Small intestine (tissue), 7 donors: ENCODE results near the gene YPEL2. TPM values are rescaled to one million over a fixed set of nuclear protein-coding genes. Genes with fewer than 3 reads are reported as not detected.
A peak's percentile ranks its signal among the peaks of the same experiment; 100 is the strongest.

ENCODE experiments used
- DNase-seq, 2 donors: peaks; one replicate each; pipeline versions ENCODE4 v3.0.0 to v3.0.0-alpha.2; 2013
- FAIRE-seq: peaks from 2 replicates; lab custom pipeline; 2012; peaks lifted over from hg19 to GRCh38; lab: Jason Lieb, UNC
- H3K27ac ChIP-seq, 3 donors: one replicate each; pipeline ENCODE4 v1.5.1; 2013; ENCODE audit warnings: low read length in 2 of 3, mild to moderate bottlenecking in 2 of 3, control low read depth in 1 of 3, inconsistent platforms in 1 of 3, low read depth in 1 of 3, moderate library complexity in 1 of 3
- H3K27me3 ChIP-seq, 3 donors: one replicate each; pipeline ENCODE4 v1.6.1; 2013; ENCODE audit warnings: low read length in 3 of 3, inconsistent platforms in 1 of 3; ENCODE audit not compliant: control insufficient read depth in 3 of 3, insufficient read depth in 3 of 3
- H3K36me3 ChIP-seq, 3 donors: one replicate each; pipeline ENCODE4 v1.6.1; 2013; ENCODE audit warnings: low read length in 3 of 3, inconsistent platforms in 1 of 3, low read depth in 1 of 3, mild to moderate bottlenecking in 1 of 3, moderate library complexity in 1 of 3; ENCODE audit not compliant: control insufficient read depth in 3 of 3, insufficient read depth in 2 of 3
- H3K4me1 ChIP-seq, 3 donors: one replicate each; pipeline ENCODE4 v1.6.1; 2013; ENCODE audit warnings: low read length in 2 of 3, inconsistent platforms in 1 of 3, low read depth in 1 of 3, mild to moderate bottlenecking in 1 of 3, moderate library complexity in 1 of 3; ENCODE audit not compliant: control insufficient read depth in 3 of 3, insufficient read depth in 2 of 3
- H3K4me3 ChIP-seq, 3 donors: one replicate each; pipeline ENCODE4 v1.5.1; 2013; ENCODE audit warnings: low read length in 3 of 3, control low read depth in 1 of 3, inconsistent platforms in 1 of 3, low read depth in 1 of 3, mild to moderate bottlenecking in 1 of 3, moderate library complexity in 1 of 3
- H3K9me3 ChIP-seq, 2 donors: one replicate each; pipeline ENCODE4 v1.6.1; 2013; ENCODE audit warnings: low read depth in 1 of 2, low read length in 1 of 2; ENCODE audit not compliant: control insufficient read depth in 2 of 2, insufficient read depth in 1 of 2
- WGBS, 3 donors: extraction: QIAGEN DNeasy Blood & Tissue Kit; methylation state at CpG; one replicate each; pipeline ENCODE4 v1.1.7; 2013; 5-methylcytosine and 5-hydroxymethylcytosine counted together
- polyA plus RNA-seq, 4 donors: library from polyadenylated mRNA; stranded (reverse) in 3 of 4; unstranded in 1 of 4; fragments of 200-250 nt in 3 of 4; fragments of 120-200 nt in 1 of 4; gene quantifications; one replicate each; pipeline versions ENCODE4 v1.2.1 to v1.2.3, GENCODE V29; 2013
- donor health status: healthy with polysubstance abuse.
- donor health status: control.
- donor health status: control.
- donor health status: Bipolar disorder and iron deficiency.
- donor health status: healthy.

YPEL2 gene
- polyA plus RNA-seq, 4 donors, result 4.9 to 15.2 (median 7.8) TPM

DNA sequence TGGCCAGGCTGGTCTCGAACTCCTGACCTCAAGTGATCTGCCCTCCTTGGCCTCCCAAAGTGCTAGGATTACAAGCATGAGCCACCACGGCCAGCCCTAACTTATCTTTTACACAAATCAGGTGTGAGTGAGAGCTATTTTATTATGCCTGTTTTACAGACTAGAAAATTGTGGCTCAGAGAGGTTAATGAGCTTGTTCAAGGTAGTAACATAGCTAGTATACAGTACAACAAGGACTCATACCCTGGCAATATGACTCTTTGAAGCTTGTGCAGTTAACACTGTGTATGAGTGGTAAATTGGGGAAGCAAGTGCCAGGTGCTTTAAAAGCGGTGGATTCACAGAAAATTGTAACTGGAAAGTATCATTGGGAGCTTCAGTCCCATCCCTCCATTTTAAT lies 49.0 kb downstream of the YPEL2 start:
- Histone ChIP-seq H3K36me3 (peaks cover 0 to 12% (median 0%) of the 10 kb centered on the region in 3 donors), H3K4me3 (no peak overlapping the region), H3K27ac (peak overlapping the region in 1 of 3 donors; percentile 25), H3K4me1 (peaks cover 5 to 28% (median 17%) of the 10 kb centered on the region in 3 donors), H3K27me3 (no peaks in the 10 kb centered on the region), H3K9me3 (no peaks in the 10 kb centered on the region)
- FAIRE-seq, result no peak
- no peak for DNase-seq
- WGBS, 3 donors, result 69 to 80% (median 77%) methylated on average over 2 to 3 of the region's 3 CpGs

DNA sequence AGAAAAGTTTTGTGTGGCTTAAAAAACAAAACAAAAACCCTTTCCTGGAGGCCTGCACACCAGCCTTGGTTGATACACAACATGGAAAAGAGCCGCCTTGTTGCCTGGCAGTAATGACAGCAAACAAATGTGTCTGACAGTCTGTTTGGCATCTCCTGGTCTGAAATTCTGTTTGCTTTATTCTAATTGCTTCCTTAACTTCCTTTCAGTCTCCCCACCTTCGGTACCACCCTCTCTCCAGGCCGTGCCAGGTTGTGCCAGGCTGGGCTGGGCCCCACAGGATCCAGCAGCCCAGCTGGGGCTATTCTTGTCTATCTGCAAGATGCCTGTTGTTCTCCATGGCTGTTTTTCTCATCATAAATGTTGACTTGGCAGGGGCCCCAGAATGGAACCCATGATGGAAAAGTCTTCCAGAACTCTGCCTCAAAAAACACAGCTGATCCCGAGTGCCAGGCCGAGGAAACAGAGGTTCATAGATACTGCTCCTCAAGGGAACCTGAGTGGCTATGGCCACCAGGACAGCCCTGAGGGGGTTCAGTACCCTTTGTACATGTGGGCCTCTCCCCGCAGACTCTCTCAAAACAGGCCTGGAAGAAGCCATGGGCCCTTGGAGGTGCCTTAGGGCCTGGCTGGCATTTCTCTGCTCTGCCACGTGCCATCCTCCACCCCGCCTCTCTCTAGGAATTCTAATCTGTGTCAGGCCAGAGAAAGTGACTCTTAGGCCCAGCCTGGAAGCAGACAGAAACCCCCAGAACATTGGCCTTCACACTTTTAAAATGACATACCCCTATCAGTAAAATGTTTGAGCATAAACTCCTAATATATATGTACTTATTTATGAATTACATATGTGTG lies 50.5 kb downstream of the YPEL2 start:
- no peaks in the 10 kb centered on the region for H3K9me3 ChIP-seq
- 43 to 56% (median 52%) methylated on average over 8 of the region's 8 CpGs for WGBS, 3 donors
- peaks cover 5 to 28% (median 17%) of the 10 kb centered on the region in 3 donors for H3K4me1 ChIP-seq
- peaks cover 0 to 17% (median 0%) of the 10 kb centered on the region in 3 donors for H3K36me3 ChIP-seq
- peak overlapping the region; percentile 49 to 82 (median 52) for H3K27ac ChIP-seq
- H3K27me3 ChIP-seq, result no peaks in the 10 kb centered on the region
- DNase-seq (peak; percentile 33 to 67), FAIRE-seq (no peak)
- H3K4me3 ChIP-seq, result peak overlapping the region in 1 of 3 donors; percentile 2

DNA sequence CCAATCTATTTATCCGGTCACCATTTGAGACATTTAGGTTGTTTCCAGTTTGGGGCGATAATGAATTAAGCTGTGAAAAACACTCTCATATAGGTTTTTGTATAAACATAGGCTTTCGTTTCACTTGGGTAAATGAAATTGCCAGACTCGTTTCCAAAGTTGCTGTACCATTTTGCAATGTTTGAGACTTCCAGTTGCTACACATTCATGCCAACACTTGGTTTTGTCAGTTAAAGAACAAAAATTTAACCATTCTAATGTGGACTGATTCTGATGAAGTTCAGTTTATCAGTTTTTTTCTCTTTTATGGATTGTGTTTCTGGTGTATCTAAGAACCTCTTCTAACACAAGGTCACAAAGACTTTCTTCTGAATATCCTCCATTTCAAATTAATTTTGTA lies 52.4 kb downstream of the YPEL2 start:
- FAIRE-seq (no peak), DNase-seq (no peak)
- Histone ChIP-seq H3K27me3 (no peaks in the 10 kb centered on the region), H3K27ac (no peak overlapping the region), H3K4me1 (peaks cover 5 to 22% (median 14%) of the 10 kb centered on the region in 3 donors), H3K9me3 (no peaks in the 10 kb centered on the region), H3K4me3 (no peak overlapping the region), H3K36me3 (peaks cover 0 to 20% (median 0%) of the 10 kb centered on the region in 3 donors)
- WGBS, 3 donors, result 93 to 97% (median 97%) methylated on average over 4 of the region's 4 CpGs

DNA sequence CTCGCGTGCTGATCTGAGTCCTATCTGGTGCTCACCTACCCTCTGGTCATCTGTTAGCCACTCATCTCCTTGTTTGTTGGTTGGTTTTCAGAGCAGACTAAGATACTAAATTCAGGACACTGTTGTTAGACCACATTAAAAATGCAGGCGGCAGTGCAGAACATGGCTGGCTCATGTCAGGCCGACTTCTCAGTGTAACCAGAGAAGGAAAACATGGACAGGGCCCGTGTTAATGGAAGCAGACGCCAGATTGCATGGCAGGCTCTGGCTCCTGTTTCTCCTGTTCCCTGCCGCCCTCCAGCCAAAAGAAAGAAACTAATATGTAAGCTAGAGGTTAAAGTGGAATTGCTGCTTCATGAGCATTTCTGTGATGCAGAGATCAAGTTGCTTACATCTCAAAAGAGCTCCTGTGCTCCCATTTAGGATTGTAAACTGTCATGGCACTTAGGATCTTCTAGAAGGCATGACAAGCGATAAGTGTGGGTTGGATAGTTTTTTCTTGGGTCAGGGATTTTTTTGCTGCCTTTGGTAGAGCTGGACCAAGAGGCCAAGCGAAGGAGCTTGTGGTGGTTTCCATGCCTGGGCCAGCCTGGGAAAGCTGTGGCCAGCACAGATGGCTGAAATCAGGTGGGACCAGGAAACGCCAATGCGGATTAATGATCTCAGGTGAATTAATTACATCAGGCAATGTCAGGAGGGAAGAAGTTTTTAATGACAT lies 56.1 kb downstream of the YPEL2 start:
- 89 to 94% (median 91%) methylated on average over 11 of the region's 11 CpGs for WGBS, 3 donors
- FAIRE-seq, result no peak
- DNase-seq, result no peak

DNA sequence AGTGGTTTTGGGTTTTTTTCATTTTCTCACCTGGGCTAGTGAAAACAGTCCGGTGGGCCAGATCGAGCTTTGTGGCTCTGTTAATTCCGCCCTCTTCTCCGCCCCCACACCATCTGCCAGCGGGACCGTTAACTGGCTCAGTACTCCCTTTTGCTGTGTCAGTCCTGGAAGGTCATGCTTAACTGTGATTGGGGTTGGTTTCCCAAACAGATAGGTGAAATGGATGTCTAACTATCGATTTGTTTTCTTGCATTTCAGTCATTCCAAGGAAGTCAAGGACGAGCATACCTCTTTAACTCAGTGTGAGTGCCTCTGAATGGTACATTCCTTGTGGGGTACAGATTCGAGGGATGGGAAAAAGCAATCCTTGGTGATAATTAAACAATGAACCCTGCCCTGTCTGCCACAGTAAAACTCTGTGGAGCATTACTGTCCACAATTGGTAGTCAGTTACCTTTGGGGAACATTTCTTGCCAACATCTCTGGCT lies 56.7 kb downstream of the YPEL2 start:
- FAIRE-seq, result no peak
- Histone ChIP-seq H3K4me3 (no peak overlapping the region), H3K36me3 (peaks cover 6 to 40% (median 7%) of the 10 kb centered on the region in 3 donors), H3K4me1 (peaks cover 0 to 8% (median 0%) of the 10 kb centered on the region in 3 donors), H3K9me3 (no peaks in the 10 kb centered on the region), H3K27ac (no peak overlapping the region), H3K27me3 (no peaks in the 10 kb centered on the region)
- WGBS, 3 donors, result 79 to 86% (median 83%) methylated on average over 9 of the region's 9 CpGs
- DNase-seq, result no peak

More for the DNA sequence above, 56.1 kb downstream of the YPEL2 start:
- Histone ChIP-seq H3K27ac (no peak overlapping the region), H3K4me3 (no peak overlapping the region), H3K27me3 (no peaks in the 10 kb centered on the region), H3K36me3 (peaks cover 6 to 35% (median 7%) of the 10 kb centered on the region in 3 donors), H3K4me1 (peaks cover 0 to 8% (median 0%) of the 10 kb centered on the region in 3 donors), H3K9me3 (no peaks in the 10 kb centered on the region)

DNA sequence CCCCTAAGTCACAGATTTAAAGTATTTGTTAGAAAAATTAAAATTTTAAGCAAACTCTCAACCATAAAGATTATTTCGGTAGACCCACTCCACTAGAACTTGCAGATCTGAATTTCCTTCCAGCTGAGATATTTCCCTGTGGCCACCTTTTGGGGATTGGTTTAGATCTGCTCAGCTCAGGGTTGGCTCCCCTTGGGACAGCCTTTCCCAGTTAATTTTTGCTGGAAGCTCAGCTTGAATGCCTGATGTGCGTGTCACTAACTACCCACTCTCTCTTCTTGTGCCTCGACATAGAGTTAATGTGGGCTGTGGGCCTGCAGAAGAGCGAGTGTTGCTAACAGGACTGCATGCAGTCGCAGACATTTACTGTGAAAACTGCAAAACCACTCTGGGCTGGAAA lies 57.6 kb downstream of the YPEL2 start:
- H3K36me3 ChIP-seq, result peaks cover 6 to 42% (median 7%) of the 10 kb centered on the region in 3 donors
- no peak for FAIRE-seq
- WGBS, 3 donors, result 86 to 90% (median 87%) methylated on average over 5 of the region's 5 CpGs

DNA sequence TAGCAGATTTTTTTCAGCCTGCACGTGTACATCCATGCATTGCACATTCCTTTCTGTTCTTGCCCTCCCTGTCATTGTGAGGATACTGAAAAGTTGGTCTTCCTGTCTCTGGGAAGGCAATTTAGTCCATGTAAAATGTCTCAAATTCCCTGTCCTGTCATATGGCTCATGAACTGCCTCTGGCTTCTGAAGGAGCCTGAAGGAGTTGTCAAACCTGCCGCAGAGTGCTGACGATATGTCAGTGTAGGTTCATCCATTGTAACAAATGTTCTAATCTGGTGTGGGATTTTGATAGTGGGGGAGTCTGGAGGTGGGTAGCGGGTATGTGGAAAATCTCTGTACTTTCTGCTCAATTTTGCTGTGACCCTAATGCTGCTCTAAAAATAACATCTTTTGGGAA lies 59.6 kb downstream of the YPEL2 start:
- no peak for FAIRE-seq
- Histone ChIP-seq H3K4me1 (peaks cover 0 to 8% (median 0%) of the 10 kb centered on the region in 3 donors), H3K36me3 (peaks cover 6 to 50% (median 7%) of the 10 kb centered on the region in 3 donors), H3K4me3 (no peak overlapping the region), H3K27me3 (no peaks in the 10 kb centered on the region), H3K9me3 (no peaks in the 10 kb centered on the region), H3K27ac (no peak overlapping the region)
- 87 to 95% (median 94%) methylated on average over 4 of the region's 4 CpGs for WGBS, 3 donors
- no peak for DNase-seq

More for the DNA sequence above, 57.6 kb downstream of the YPEL2 start:
- Histone ChIP-seq H3K4me3 (no peak overlapping the region), H3K9me3 (no peaks in the 10 kb centered on the region), H3K4me1 (peaks cover 0 to 8% (median 0%) of the 10 kb centered on the region in 3 donors), H3K27ac (no peak overlapping the region), H3K27me3 (no peaks in the 10 kb centered on the region)
- no peak for DNase-seq
